GM19035 (cell line): ENCODE data around the gene ARX.

Source experiments
- ATAC-seq: cut with Tn5 transposase; IDR thresholded peaks from one replicate; pipeline ENCODE4 v1.9.1; 2021; ENCODE audit not compliant: unreplicated experiment

The ARX gene

GRCh38 chrX:25016938-25017598, 1.3 kb upstream of the ARX start:
- no peak for ATAC-seq

DNA sequence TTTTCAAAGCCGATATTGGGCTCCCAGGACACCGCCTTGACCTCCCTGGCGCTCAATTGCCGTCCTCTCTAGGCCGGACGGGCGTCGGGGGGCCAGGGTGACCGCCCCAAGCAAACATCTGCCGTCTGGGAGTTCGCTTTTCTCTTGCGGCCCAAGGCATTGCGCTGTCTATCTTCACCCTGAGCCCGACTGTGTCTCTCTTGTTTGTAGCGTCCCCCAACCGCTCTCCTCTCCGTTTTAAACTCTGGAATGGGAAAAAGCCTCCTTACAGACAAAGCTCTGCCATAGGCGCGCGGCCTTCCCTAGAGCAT, 551 bp upstream of the ARX start:
- no peak for ATAC-seq

DNA sequence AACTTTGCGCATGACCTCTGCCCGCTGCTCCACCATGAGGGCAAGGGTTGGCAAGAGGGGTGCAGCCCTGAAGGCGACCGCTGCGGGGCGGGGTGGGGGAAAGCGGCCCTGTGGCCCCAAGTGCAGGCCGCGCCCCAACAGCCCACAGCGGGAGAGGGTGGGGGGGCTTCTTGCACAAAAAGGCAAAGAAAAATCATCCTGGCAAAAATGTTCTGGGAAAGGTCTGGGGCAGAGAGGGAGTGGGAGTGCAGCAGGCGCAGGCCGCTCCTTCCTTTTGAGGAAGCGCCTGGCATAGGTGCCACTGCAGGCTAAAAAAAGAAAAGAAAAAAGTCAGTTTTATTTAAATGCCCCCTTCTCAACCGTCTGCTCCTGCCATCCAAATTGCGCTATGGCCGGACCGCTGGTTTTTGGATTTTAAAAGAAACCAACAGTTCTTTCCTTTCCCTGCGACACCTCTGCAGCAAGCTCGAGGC, 1.4 kb downstream of the ARX start:
- no peak for ATAC-seq

DNA sequence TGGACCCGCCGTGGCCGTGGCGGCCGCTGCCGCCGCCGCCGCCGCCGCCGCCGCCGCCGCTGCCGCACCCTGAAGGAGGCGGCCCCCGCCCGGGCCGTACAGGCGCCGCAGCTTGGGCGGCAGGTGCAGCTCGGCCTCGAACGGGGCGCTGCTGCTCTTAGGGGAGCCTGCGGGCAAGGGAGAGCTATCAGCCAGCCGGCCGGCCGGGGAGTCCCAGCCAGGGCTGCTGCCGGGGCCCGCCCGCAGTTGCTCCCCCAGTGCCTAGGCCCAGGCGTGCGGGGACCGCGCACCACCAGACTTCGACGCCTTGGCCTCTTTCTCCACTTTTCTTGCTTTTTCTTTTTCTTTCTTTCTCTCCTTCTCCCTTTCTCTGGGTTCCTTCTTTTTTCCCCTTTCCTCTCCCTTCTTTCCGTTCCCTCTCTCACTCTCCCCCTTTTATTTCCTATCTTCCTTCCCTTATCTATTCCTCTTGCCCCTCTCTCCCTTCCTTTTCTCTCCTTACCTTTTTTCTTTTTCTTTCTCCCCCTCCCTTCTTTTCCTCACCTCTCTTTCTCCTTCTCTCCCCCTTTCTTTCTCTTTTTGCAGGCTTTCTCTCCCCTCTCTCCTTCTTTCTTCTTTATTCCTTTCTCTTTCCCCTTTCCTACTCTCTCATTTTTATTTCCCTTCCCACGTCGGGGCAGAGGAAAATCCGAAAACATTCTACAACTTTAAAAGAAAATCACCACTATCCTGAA, 2.0 kb downstream of the ARX start:
- peak; percentile 44 for ATAC-seq

DNA sequence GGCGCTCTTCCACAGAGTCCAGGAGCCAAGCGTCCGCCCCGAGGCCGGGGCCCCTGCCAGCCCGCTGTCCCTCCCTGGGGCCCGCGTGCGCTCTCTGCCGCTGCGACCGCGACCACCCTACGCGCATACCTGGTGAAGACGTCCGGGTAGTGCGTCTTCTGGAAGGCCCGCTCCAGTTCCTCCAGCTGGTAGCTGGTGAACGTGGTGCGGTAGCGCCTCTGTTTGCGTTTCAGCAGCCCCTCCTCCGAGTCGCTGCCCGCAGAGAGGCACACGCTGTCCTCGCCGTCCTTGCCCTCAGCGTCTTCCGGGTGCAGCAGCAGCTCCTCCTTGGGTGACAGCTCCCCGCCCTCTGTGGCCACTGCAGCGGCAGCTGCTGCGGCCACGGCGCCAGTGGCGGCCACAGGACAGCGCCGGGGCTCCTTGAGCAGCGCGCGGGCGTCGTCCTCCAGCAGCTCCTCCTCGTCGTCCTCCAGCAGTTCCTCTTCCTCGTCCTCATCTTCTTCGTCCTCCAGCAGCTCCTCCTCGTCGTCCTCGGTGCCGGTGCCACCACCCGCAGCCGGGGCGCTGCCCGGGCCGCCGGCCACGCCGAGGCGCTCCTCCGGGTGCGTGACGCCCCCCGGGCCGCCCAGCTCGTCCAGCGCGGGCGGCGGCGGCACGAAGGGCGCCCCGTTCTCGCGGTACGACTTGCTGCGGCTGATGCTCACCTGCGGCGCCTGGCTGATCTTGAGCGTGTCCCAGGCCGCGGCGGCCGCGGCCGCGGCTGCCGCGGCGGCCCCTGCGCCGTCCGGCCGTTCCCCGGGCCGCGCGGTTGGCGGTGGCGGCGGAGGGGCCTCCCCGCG, 2.8 kb downstream of the ARX start:
- ATAC-seq: peak; percentile 58

GRCh38 chrX:25012433-25012735, 3.4 kb downstream of the ARX start:
- ATAC-seq: no peak

- no peak for ATAC-seq
Observed at GRCh38 chrX:25011589-25012432, 4.0 kb downstream of the ARX start.

GRCh38 chrX:25010784-25011588, 4.8 kb downstream of the ARX start:
- ATAC-seq: no peak

GRCh38 chrX:25009407-25009806, 6.4 kb downstream of the ARX start:
- ATAC-seq: no peak

DNA sequence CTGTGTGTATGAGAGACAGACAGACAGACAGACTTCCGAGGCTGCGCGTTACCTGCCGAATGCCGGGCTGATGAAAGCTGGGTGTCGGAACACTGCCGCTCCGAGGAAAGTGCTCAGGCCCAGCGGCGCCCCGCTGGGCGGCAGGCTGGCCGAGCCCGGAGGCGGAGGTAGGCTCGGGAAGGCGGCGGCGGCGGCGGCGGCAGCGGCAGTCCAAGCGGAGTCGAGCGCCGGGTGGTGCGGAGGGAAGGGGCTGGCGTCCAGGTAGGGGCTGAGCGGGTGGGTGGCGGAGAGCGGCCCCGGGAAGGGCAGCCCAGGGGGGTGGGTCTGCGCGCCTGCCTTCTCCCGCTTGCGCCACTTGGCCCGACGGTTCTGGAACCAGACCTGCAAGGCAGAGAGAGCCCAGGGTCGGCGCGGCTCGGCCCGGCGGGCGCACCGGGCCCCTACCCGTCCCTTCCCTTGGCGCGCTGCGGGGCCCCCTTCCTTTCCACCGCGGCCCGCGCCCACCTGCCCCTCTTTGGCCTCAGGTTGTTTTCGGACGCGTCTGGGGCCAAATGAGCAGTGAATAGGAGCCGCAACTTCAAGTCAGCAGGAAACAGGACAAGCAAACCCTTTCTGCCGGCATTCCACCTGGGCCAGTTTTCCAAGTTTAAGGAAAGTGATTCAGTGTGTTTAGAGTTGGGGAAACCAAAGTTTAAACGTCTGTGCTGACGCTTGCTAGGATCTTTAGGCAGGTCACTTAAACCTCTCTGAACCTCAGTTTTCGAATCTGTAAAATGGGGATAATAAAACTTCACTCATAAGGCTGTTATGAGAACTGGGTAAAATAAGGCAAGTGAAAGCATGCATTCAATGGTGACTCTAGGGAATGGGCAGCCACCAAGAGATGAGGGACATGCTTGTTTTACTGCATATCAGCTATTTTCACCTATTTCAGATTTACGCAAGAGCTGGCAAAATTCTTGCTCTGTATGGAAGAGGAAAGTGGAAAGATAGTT, 8.4 kb downstream of the ARX start:
- ATAC-seq: no peak

- no peak for ATAC-seq
Observed at GRCh38 chrX:25006586-25007058, 9.1 kb downstream of the ARX start.

DNA sequence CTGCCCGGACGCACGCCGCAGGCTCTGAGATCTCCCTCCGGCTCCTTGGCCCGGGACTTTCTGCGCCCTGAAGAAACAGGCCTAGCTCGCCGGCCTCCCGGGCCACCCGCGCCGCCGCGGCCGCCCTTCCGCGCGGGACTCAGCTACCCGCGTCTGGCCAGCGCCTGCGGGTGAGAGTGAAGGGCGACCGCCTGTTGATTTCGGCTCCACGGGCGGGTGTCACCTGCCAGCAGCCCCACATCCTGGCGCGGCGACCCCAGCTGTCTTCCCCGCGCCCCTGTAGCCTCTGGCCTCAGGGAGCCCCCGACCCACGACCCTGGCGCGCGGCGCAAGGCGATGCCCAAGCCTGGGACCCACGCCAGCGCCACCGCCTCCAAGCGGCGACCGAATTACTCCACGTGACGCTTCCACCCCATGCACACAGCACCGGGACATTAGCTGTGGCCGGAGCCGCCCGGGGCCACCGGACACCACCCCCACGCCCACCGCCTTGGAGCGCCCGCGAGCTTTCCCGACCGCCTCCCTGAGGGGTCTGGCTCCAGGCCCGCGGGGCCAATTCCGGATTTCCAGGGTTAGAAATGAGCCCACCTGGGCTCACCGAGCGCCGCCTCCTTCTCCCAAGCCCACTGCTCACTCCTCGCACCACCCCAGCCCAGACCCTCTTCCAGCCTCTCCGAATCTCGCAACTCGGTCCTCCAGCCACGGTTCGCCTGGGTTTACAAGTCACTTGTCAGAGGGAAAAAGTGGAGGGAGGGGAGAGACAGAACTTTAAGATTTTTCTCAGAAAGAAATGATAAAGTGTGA, 10.2 kb downstream of the ARX start:
- no peak for ATAC-seq

GRCh38 chrX:25005034-25005381, 10.8 kb downstream of the ARX start:
- ATAC-seq: no peak

GRCh38 chrX:25004485-25005032, 11.2 kb downstream of the ARX start:
- no peak for ATAC-seq

- no peak for ATAC-seq
Observed at GRCh38 chrX:25004040-25004439, 11.7 kb downstream of the ARX start.

- no peak for ATAC-seq
Observed at GRCh38 chrX:25003066-25003849, 12.5 kb downstream of the ARX start.

GRCh38 chrX:25002661-25003020, 13.1 kb downstream of the ARX start:
- no peak for ATAC-seq
